GM21825 (cell line): ENCODE measurements around the gene AHDC1.

ENCODE experiments used
- ATAC-seq: cut with Tn5 transposase; IDR thresholded peaks from one replicate; pipeline ENCODE4 v1.9.1; 2021; ENCODE audit warnings: mild to moderate bottlenecking, moderate library complexity; ENCODE audit not compliant: unreplicated experiment

AHDC1 gene

GRCh38 chr1:27583479-27583878 is 20.5 kb downstream of the AHDC1 start:
- ATAC-seq: no peak

GRCh38 chr1:27581823-27582243 is 22.1 kb downstream of the AHDC1 start:
- ATAC-seq: no peak

GRCh38 chr1:27577504-27578188 is 26.3 kb downstream of the AHDC1 start:
- ATAC-seq: no peak

GRCh38 chr1:27576806-27577227 is 27.1 kb downstream of the AHDC1 start:
- ATAC-seq: no peak

- ATAC-seq: no peak
Observed at GRCh38 chr1:27575840-27576331, 28.1 kb downstream of the AHDC1 start.

- no peak for ATAC-seq
Observed at GRCh38 chr1:27574871-27575831, 28.8 kb downstream of the AHDC1 start.

- ATAC-seq: no peak
Observed at GRCh38 chr1:27574001-27574781, 29.8 kb downstream of the AHDC1 start.

- ATAC-seq: no peak
Observed at GRCh38 chr1:27572679-27573426, 31.1 kb downstream of the AHDC1 start.

- no peak for ATAC-seq
Observed at GRCh38 chr1:27572019-27572678, 31.8 kb downstream of the AHDC1 start.

- ATAC-seq: no peak
Observed at GRCh38 chr1:27571439-27572018, 32.4 kb downstream of the AHDC1 start.

GRCh38 chr1:27570784-27571183 is 33.2 kb downstream of the AHDC1 start:
- no peak for ATAC-seq

- ATAC-seq: no peak
Observed at GRCh38 chr1:27570356-27570755, 33.6 kb downstream of the AHDC1 start.

- ATAC-seq: no peak
Observed at GRCh38 chr1:27569506-27570291, 34.2 kb downstream of the AHDC1 start.

- ATAC-seq: no peak
Observed at GRCh38 chr1:27569088-27569460, 34.9 kb downstream of the AHDC1 start.

GRCh38 chr1:27568300-27569087 is 35.5 kb downstream of the AHDC1 start:
- ATAC-seq: peak; percentile 81

- ATAC-seq: no peak
Observed at GRCh38 chr1:27567971-27568299, 36.0 kb downstream of the AHDC1 start.

GRCh38 chr1:27567146-27567526 is 36.8 kb downstream of the AHDC1 start:
- ATAC-seq: no peak
